ENCODE results near the gene DPYSL5. TPM values are rescaled to one million over a fixed set of nuclear protein-coding genes. Genes with fewer than 3 reads are reported as not detected.
A peak's percentile ranks its signal among the peaks of the same experiment; 100 is the strongest.
"Not testable (repeated sequence)": the region's sequence is repeated elsewhere in the genome, so short reads cannot be mapped to it uniquely, and the experiment has no call there.

Gene DPYSL5
- total RNA-seq, 1 donor from 2014 or later, result 201 TPM

DNA sequence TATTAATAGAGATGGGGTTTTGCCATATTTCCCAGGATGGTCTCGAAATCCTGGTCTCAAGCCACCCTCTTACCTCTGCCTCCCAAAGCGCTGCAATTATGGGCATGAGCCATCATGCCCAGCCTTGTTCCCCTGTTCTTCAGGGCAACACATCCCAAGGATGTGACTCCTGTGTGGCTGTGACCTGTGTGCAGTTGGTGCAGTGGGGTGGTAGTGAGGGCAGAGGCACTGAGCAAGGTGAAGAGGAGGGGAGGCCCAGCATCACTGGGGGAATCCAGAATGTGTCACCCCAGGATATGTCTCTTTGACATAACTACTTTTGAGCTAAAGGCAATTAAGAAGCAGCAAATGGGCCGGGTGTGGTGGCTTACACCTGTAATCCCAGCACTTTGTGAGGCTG lies 38.7 kb upstream of the DPYSL5 start:
- no peaks in the 10 kb centered on the region for H3K36me3 Mint-ChIP-seq (ENCODE audit: low read depth)
- DNase-seq (ENCODE audit: low read depth, low spot score), result no peak
- H3K9me3 Mint-ChIP-seq, result no peaks in the 10 kb centered on the region
- H3K4me3 Mint-ChIP-seq, result no peak overlapping the region
- no peaks in the 10 kb centered on the region for H3K27me3 Mint-ChIP-seq (ENCODE audit: low read depth)
- TF ChIP-seq, protein P1, sequence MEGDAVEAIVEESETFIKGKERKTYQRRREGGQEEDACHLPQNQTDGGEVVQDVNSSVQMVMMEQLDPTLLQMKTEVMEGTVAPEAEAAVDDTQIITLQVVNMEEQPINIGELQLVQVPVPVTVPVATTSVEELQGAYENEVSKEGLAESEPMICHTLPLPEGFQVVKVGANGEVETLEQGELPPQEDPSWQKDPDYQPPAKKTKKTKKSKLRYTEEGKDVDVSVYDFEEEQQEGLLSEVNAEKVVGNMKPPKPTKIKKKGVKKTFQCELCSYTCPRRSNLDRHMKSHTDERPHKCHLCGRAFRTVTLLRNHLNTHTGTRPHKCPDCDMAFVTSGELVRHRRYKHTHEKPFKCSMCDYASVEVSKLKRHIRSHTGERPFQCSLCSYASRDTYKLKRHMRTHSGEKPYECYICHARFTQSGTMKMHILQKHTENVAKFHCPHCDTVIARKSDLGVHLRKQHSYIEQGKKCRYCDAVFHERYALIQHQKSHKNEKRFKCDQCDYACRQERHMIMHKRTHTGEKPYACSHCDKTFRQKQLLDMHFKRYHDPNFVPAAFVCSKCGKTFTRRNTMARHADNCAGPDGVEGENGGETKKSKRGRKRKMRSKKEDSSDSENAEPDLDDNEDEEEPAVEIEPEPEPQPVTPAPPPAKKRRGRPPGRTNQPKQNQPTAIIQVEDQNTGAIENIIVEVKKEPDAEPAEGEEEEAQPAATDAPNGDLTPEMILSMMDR (conservative IDR thresholded peaks at IDR 0.05), result no peak
- peaks cover 24% of the 10 kb centered on the region for H3K4me1 Mint-ChIP-seq
- peak overlapping the region; percentile 27 for H3K27ac Mint-ChIP-seq (ENCODE audit: unreplicated experiment)

DNA sequence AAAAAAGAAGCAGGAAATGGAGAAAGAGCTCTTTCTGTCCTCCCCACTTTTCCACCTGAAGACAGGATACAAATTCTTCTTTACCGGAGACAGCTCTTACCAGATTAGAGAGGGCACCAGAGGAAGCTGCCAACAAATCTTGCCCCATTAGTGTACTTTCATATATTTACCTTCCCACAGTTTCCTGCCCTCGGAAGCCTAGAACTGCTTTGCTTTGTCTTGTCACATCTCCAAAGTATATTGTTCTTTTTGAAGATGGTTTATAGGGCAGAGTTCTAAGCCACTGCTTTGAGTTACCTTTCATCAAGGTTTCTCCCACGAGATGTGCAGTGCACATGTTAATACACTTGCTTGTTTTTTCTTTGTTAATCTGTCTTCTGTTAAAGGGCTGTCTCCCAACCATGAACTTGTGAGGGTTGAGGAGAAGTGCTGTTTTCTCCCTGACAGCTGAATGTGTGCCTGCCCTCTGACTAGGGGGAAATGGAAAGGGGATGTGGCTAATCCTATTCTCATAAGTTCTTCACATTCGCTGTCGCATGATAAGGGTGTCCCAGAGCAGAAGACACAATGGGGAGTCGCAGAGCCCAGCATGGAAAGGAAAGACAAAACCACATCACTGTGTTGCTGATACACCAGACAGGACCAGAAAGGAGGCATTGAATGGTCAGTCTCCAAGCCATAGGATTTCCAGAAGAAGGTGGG lies 37.9 kb upstream of the DPYSL5 start:
- no peaks in the 10 kb centered on the region for H3K36me3 Mint-ChIP-seq (ENCODE audit: low read depth)
- H3K4me3 Mint-ChIP-seq, result no peak overlapping the region
- no peak overlapping the region for H3K27ac Mint-ChIP-seq (ENCODE audit: unreplicated experiment)
- H3K27me3 Mint-ChIP-seq (ENCODE audit: low read depth), result no peaks in the 10 kb centered on the region
- H3K4me1 Mint-ChIP-seq, result peaks cover 24% of the 10 kb centered on the region
- H3K9me3 Mint-ChIP-seq, result no peaks in the 10 kb centered on the region
- DNase-seq (ENCODE audit: low read depth, low spot score), result no peak
- TF ChIP-seq, protein P1 (conservative IDR thresholded peaks at IDR 0.05), result no peak

- TF ChIP-seq, protein P1 (conservative IDR thresholded peaks at IDR 0.05), result no peak
- DNase-seq (ENCODE audit: low read depth, low spot score), result no peak
- Mint-ChIP-seq H3K4me1 (peaks cover 25% of the 10 kb centered on the region), H3K9me3 (no peaks in the 10 kb centered on the region), H3K27me3 (ENCODE audit: low read depth) (no peaks in the 10 kb centered on the region), H3K27ac (ENCODE audit: unreplicated experiment) (no peak overlapping the region), H3K4me3 (no peak overlapping the region), H3K36me3 (ENCODE audit: low read depth) (no peaks in the 10 kb centered on the region)
These were observed 36.7 kb upstream of the DPYSL5 start for GRCh38 chr2:26811261-26811660.

- TF ChIP-seq, protein P1 (conservative IDR thresholded peaks at IDR 0.05), result no peak
- Mint-ChIP-seq H3K4me1 (peaks cover 28% of the 10 kb centered on the region), H3K27me3 (ENCODE audit: low read depth) (no peaks in the 10 kb centered on the region), H3K27ac (ENCODE audit: unreplicated experiment) (no peak overlapping the region), H3K9me3 (no peaks in the 10 kb centered on the region), H3K36me3 (ENCODE audit: low read depth) (no peaks in the 10 kb centered on the region), H3K4me3 (no peak overlapping the region)
- no peak for DNase-seq (ENCODE audit: low read depth, low spot score)
These were observed 35.9 kb upstream of the DPYSL5 start for GRCh38 chr2:26811791-26812694.

GRCh38 chr2:26812731-26813130 lies 35.2 kb upstream of the DPYSL5 start:
- TF ChIP-seq, protein P1 (conservative IDR thresholded peaks at IDR 0.05), result no peak
- Mint-ChIP-seq H3K4me3 (no peak overlapping the region), H3K4me1 (peaks cover 24% of the 10 kb centered on the region), H3K27me3 (ENCODE audit: low read depth) (peaks cover 2% of the 10 kb centered on the region), H3K36me3 (ENCODE audit: low read depth) (no peaks in the 10 kb centered on the region), H3K27ac (ENCODE audit: unreplicated experiment) (no peak overlapping the region), H3K9me3 (no peaks in the 10 kb centered on the region)
- no peak for DNase-seq (ENCODE audit: low read depth, low spot score)

- not testable (repeated sequence) for H3K27ac Mint-ChIP-seq (ENCODE audit: unreplicated experiment); H3K4me3 Mint-ChIP-seq; H3K36me3 Mint-ChIP-seq (ENCODE audit: low read depth); H3K27me3 Mint-ChIP-seq (ENCODE audit: low read depth); DNase-seq (ENCODE audit: low read depth, low spot score); H3K9me3 Mint-ChIP-seq
- peaks cover 17% of the 10 kb centered on the region for H3K4me1 Mint-ChIP-seq
These were observed 33.7 kb upstream of the DPYSL5 start for GRCh38 chr2:26814072-26814765.
